ENCODE data around the gene PACSIN2.

GRCh38 chr22:42938449-42938848 lies 76.5 kb downstream of the PACSIN2 start:
- TF ChIP-seq TAF1 (IDR thresholded peaks at IDR 0.05; ENCODE audit: borderline replicate concordance, insufficient read depth, low read length) (no peak), REST (IDR thresholded peaks at IDR 0.05; ENCODE audit: insufficient read depth in 1 of 2, low read depth in 2 of 2, low read length in 2 of 2) (no peak), POLR2AphosphoS5 (IDR thresholded peaks at IDR 0.05; ENCODE audit: low read depth, low read length) (no peak)

Measured in PFSK-1 (cell line).